Common myeloid progenitor, CD34-positive (primary cell): ENCODE results near the gene TENM4.

ENCODE experiments used
- CTCF ChIA-PET: fragments of 350-600 bp; sonication (Branson Sonifier 250); formaldehyde crosslinking; loops from one replicate; lab custom pipeline; 2021; ENCODE audit warnings: antibody characterized with exemption; lab: Charles Lee
- POLR2A ChIA-PET: fragments of 350-600 bp; sonication (Branson Sonifier 250); formaldehyde crosslinking; loops from one replicate; lab custom pipeline; 2021; ENCODE audit warnings: antibody characterized with exemption; lab: Charles Lee
- DNase-seq, 3 donors: peaks; one replicate each; pipeline versions ENCODE4 v3.0.0 to v3.0.0-alpha.2; 2013
- H3K27ac ChIP-seq, 2 experiments: 1 replicate in 1 of 2; 2 replicates in 1 of 2; pipeline ENCODE4 v1.7.0; 2013; ENCODE audit warnings: inconsistent platforms in 2 of 2, low read length in 2 of 2, mild to moderate bottlenecking in 2 of 2, low read depth in 1 of 2, moderate library complexity in 1 of 2; ENCODE audit not compliant: severe bottlenecking in 2 of 2, insufficient read depth in 1 of 2, poor library complexity in 1 of 2
- H3K27me3 ChIP-seq, 5 experiments: replicated peaks in 2 of 5; 1 replicate in 3 of 5; 2 replicates in 2 of 5; pipeline versions ENCODE4 v1.6.1 to v1.7.0; 2013; ENCODE audit warnings: low read length in 4 of 5, mild to moderate bottlenecking in 2 of 5, moderate library complexity in 2 of 5, inconsistent platforms in 1 of 5; ENCODE audit not compliant: insufficient read depth in 5 of 5, control insufficient read depth in 4 of 5
- H3K36me3 ChIP-seq, 4 experiments: 1 replicate in 2 of 4; 2 replicates in 2 of 4; pipeline versions ENCODE4 v1.6.1 to v1.7.0; 2013; ENCODE audit warnings: low read length in 3 of 4, control low read depth in 1 of 4, mild to moderate bottlenecking in 1 of 4; ENCODE audit not compliant: control insufficient read depth in 4 of 4, insufficient read depth in 4 of 4
- H3K4me1 ChIP-seq, 4 experiments: 1 replicate in 3 of 4; 2 replicates in 1 of 4; pipeline versions ENCODE4 v1.6.1 to v1.7.1; 2013; ENCODE audit warnings: low read length in 3 of 4, mild to moderate bottlenecking in 3 of 4, control low read depth in 1 of 4, inconsistent platforms in 1 of 4, moderate library complexity in 1 of 4; ENCODE audit not compliant: control insufficient read depth in 4 of 4, insufficient read depth in 4 of 4; ENCODE audit errors: control extremely low read depth in 1 of 4
- H3K4me3 ChIP-seq, 7 experiments: 1 replicate in 4 of 7; 2 replicates in 3 of 7; pipeline versions ENCODE4 v1.5.1 to v1.7.0; 2013; ENCODE audit warnings: mild to moderate bottlenecking in 7 of 7, low read length in 6 of 7, moderate library complexity in 6 of 7, inconsistent platforms in 2 of 7, low read depth in 2 of 7, control low read depth in 1 of 7; ENCODE audit not compliant: insufficient read depth in 4 of 7, control insufficient read depth in 1 of 7; ENCODE audit errors: extremely low read depth in 1 of 7
- H3K9me3 ChIP-seq, 5 experiments: 1 replicate in 4 of 5; 2 replicates in 1 of 5; pipeline versions ENCODE4 v1.6.1 to v1.7.1; 2013; ENCODE audit warnings: low read length in 4 of 5, mild to moderate bottlenecking in 2 of 5, inconsistent platforms in 1 of 5, low read depth in 1 of 5, moderate library complexity in 1 of 5; ENCODE audit not compliant: control insufficient read depth in 4 of 5, insufficient read depth in 2 of 5; ENCODE audit errors: control extremely low read depth in 1 of 5
- WGBS: methylation state at CpG from one replicate; pipeline ENCODE4 v1.1.5; 2013; ENCODE audit not compliant: insufficient coverage; 5-methylcytosine and 5-hydroxymethylcytosine counted together

Gene TENM4

GRCh38 chr11:78800756-78801155, 640.1 kb downstream of the TENM4 start:
- H3K36me3 ChIP-seq = no peaks in the 10 kb centered on the region
- no CpG with 5 or more reads among the region's 2 CpGs for WGBS
- no peak overlapping the region for H3K27ac ChIP-seq
- ChIA-PET CTCF (interaction anchor here (0.7 to 1.2 kb wide), 2 partner anchors 8 to 11 kb away, joined by 3 read pairs; no protein-coding TSS in a partner anchor), POLR2A (no interaction called here)
- no peaks in the 10 kb centered on the region for H3K9me3 ChIP-seq
- no peak overlapping the region for H3K4me3 ChIP-seq
- no peak for DNase-seq
- peaks cover 0 to 2% (median 0%) of the 10 kb centered on the region in 5 experiments for H3K27me3 ChIP-seq
- peaks cover 0 to 2% (median 0%) of the 10 kb centered on the region in 4 experiments for H3K4me1 ChIP-seq

DNA sequence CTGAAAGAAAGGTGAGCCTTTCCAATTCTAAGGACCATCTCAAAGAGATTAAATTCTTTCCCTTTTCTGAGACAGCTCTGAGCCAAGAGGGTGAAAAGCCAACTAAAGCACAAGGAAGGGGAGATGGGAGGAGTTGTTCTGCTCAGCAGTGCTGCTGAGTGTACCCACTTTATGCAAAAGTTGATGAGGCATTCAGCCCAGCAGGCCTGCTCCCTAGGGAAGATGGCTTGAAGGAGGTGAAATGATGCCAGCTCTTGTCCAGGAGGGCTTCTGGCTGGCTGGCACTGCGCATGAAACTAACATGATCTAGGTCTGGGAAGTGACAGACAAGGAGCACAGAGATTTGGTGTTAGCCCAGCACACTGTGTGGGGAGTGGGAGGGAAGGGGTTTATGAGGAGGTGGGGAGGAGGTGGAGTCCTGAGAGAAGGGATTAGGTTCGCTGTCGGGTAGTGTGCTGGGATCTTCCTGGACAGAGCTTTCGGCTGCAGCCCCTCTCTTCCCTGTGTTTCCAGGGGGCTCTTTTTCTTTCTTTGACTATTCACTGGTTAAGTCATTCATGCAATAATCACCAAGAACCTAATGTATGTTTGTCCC, 640.6 kb downstream of the TENM4 start:
- CTCF ChIA-PET = no interaction called here
- POLR2A ChIA-PET = no interaction called here
- Histone ChIP-seq H3K36me3 (no peaks in the 10 kb centered on the region), H3K4me3 (no peak overlapping the region), H3K9me3 (no peaks in the 10 kb centered on the region), H3K27ac (no peak overlapping the region), H3K4me1 (peaks cover 0 to 2% (median 0%) of the 10 kb centered on the region in 4 experiments), H3K27me3 (peaks cover 0 to 2% (median 0%) of the 10 kb centered on the region in 5 experiments)
- WGBS = 100% methylated on average over 2 of the region's 4 CpGs
- DNase-seq = no peak

GRCh38 chr11:78798663-78799062, 642.2 kb downstream of the TENM4 start:
- CTCF ChIA-PET = interaction anchor here (0.6 to 2.1 kb wide), 12 partner anchors 9 to 332 kb away, joined by 3 to 7 read pairs (median 3); no protein-coding TSS in a partner anchor
- Histone ChIP-seq H3K27ac (no peak overlapping the region), H3K9me3 (no peaks in the 10 kb centered on the region), H3K4me3 (no peak overlapping the region), H3K27me3 (peaks cover 0 to 2% (median 0%) of the 10 kb centered on the region in 5 experiments), H3K36me3 (no peaks in the 10 kb centered on the region), H3K4me1 (peaks cover 0 to 2% (median 0%) of the 10 kb centered on the region in 4 experiments)
- POLR2A ChIA-PET = no interaction called here
- 47% methylated on average over 5 of the region's 5 CpGs for WGBS
- peak; percentile 31 to 68 (median 66) for DNase-seq

DNA sequence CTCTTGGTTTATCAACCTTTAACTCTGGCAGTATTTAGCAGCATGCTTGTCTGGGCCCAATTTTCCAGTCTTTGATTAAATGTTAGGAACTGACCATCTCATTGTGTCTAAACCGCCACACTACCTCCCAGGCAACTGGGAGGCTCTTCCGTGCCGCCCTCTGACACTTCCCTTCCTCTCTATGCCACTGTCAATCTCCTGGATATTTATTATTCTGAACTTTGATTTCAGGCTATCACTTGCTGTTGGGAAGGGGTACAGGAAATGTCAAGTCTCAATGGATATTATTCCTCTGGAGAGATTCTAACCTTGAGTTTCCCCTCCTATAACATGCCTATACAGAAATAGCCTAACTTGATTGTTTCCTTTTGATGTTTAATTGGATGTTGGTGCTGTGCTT, 643.3 kb downstream of the TENM4 start:
- no peaks in the 10 kb centered on the region for H3K36me3 ChIP-seq
- 100% methylated on average over 3 of the region's 3 CpGs for WGBS
- ChIA-PET POLR2A (no interaction called here), CTCF (interaction anchor here (0.9 to 2.1 kb wide), 7 partner anchors 8 to 302 kb away, joined by 3 to 7 read pairs (median 4); no protein-coding TSS in a partner anchor)
- H3K27me3 ChIP-seq = peaks cover 0 to 4% (median 0%) of the 10 kb centered on the region in 5 experiments
- H3K4me3 ChIP-seq = no peak overlapping the region
- peaks cover 0 to 2% (median 0%) of the 10 kb centered on the region in 4 experiments for H3K4me1 ChIP-seq
- H3K27ac ChIP-seq = no peak overlapping the region
- H3K9me3 ChIP-seq = no peaks in the 10 kb centered on the region
- no peak for DNase-seq

DNA sequence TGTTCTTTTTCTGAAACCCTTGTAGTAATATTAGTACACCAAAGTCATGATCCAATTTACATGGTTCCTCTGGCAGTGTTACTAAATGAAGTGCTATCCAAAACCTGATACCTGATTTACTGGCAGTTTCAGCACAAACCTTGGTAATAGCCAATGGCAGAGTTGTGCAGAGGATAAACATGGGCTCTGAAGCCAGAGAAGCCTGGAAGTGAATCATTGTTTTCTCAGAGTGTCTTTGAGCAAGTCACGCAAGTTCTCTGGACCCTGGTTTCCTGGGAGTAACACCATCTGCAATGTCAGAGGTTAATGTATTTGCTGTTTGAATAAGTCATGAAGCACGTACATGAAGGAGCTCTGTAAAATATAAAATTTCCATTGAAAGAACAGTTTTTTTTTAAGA, 643.9 kb downstream of the TENM4 start:
- Histone ChIP-seq H3K4me1 (peaks cover 0 to 2% (median 0%) of the 10 kb centered on the region in 4 experiments), H3K36me3 (no peaks in the 10 kb centered on the region), H3K27ac (no peak overlapping the region), H3K4me3 (no peak overlapping the region), H3K9me3 (no peaks in the 10 kb centered on the region), H3K27me3 (peaks cover 0 to 8% (median 0%) of the 10 kb centered on the region in 5 experiments)
- POLR2A ChIA-PET = no interaction called here
- CTCF ChIA-PET = no interaction called here
- WGBS = 90% methylated on average over 1 of the region's 2 CpGs
- DNase-seq = no peak

GRCh38 chr11:78795621-78796261, 645.1 kb downstream of the TENM4 start:
- POLR2A ChIA-PET = no interaction called here
- CTCF ChIA-PET = interaction anchor here (0.9 to 1.0 kb wide), 2 partner anchors 18 to 81 kb away, joined by 3 to 4 read pairs; no protein-coding TSS in a partner anchor
- H3K4me3 ChIP-seq = no peak overlapping the region
- no peak for DNase-seq
- peaks cover 0 to 8% (median 0%) of the 10 kb centered on the region in 5 experiments for H3K27me3 ChIP-seq
- H3K27ac ChIP-seq = no peak overlapping the region
- no peaks in the 10 kb centered on the region for H3K4me1 ChIP-seq
- 74% methylated on average over 6 of the region's 6 CpGs for WGBS
- no peaks in the 10 kb centered on the region for H3K9me3 ChIP-seq
- no peaks in the 10 kb centered on the region for H3K36me3 ChIP-seq

GRCh38 chr11:78791964-78792363, 648.9 kb downstream of the TENM4 start:
- H3K27ac ChIP-seq = no peak overlapping the region
- peaks cover 0 to 8% (median 6%) of the 10 kb centered on the region in 5 experiments for H3K27me3 ChIP-seq
- no peaks in the 10 kb centered on the region for H3K4me1 ChIP-seq
- ChIA-PET POLR2A (no interaction called here), CTCF (no interaction called here)
- H3K4me3 ChIP-seq = no peak overlapping the region
- no peak for DNase-seq
- H3K36me3 ChIP-seq = no peaks in the 10 kb centered on the region
- no peaks in the 10 kb centered on the region for H3K9me3 ChIP-seq
